ENCODE measurements around the gene BTG1. TPM values are rescaled to one million over a fixed set of nuclear protein-coding genes. Genes with fewer than 3 reads are reported as not detected.

The BTG1 gene
- total and polyA plus RNA-seq, 9 of the 15 experiments (the other 6 are each of a cell fraction or from before 2014, with no cell fraction given): 3.7 to 28.6 (median 7.4) TPM

DNA sequence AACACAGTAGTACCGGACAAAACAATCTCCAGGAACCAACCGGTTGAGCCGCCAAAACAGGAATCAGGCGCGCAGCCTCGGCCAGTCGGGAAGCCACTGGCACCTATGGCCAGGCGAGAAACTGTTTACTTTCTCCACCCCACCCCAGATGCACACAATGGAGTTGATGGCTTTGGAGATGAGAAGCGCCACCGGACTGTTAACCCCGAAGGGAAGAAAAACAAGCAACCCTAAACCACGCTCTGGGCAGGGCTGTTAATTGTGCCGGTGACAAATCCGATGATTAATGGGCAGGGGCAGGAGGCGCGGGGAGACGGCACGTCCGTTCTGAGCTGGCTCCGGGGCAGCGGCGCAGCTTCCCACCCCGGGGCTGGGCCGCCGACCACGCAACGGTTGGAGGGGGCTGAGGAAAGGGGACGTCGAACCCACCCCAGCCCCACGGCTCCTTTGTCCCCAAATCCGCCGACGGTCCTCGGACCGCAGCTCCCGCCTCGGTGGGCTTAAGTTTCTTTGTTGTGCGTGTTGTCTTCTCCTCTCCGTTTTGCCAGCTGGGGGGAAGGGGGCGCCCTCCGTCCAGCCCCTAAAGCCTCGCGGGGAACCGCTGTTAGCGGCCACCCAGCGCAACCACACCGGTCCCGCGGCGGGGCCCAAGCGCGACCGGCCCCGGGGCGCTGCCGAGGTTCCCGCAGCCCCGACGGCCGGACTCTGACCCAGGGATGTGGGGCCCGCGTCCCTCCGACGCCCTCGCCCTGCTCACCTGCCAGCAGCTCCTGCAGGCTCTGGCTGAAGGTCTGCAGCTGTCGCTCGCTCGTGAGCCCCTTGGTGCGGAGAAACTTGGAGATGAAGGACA, 790 bp downstream of the BTG1 start (continued):
- TF ChIP-seq, protein P1, sequence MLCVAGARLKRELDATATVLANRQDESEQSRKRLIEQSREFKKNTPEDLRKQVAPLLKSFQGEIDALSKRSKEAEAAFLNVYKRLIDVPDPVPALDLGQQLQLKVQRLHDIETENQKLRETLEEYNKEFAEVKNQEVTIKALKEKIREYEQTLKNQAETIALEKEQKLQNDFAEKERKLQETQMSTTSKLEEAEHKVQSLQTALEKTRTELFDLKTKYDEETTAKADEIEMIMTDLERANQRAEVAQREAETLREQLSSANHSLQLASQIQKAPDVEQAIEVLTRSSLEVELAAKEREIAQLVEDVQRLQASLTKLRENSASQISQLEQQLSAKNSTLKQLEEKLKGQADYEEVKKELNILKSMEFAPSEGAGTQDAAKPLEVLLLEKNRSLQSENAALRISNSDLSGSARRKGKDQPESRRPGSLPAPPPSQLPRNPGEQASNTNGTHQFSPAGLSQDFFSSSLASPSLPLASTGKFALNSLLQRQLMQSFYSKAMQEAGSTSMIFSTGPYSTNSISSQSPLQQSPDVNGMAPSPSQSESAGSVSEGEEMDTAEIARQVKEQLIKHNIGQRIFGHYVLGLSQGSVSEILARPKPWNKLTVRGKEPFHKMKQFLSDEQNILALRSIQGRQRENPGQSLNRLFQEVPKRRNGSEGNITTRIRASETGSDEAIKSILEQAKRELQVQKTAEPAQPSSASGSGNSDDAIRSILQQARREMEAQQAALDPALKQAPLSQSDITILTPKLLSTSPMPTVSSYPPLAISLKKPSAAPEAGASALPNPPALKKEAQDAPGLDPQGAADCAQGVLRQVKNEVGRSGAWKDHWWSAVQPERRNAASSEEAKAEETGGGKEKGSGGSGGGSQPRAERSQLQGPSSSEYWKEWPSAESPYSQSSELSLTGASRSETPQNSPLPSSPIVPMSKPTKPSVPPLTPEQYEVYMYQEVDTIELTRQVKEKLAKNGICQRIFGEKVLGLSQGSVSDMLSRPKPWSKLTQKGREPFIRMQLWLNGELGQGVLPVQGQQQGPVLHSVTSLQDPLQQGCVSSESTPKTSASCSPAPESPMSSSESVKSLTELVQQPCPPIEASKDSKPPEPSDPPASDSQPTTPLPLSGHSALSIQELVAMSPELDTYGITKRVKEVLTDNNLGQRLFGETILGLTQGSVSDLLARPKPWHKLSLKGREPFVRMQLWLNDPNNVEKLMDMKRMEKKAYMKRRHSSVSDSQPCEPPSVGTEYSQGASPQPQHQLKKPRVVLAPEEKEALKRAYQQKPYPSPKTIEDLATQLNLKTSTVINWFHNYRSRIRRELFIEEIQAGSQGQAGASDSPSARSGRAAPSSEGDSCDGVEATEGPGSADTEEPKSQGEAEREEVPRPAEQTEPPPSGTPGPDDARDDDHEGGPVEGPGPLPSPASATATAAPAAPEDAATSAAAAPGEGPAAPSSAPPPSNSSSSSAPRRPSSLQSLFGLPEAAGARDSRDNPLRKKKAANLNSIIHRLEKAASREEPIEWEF (CRISPR knock-in tag; IDR thresholded peaks at IDR 0.05): no peak
- TF ChIP-seq, protein P2, sequence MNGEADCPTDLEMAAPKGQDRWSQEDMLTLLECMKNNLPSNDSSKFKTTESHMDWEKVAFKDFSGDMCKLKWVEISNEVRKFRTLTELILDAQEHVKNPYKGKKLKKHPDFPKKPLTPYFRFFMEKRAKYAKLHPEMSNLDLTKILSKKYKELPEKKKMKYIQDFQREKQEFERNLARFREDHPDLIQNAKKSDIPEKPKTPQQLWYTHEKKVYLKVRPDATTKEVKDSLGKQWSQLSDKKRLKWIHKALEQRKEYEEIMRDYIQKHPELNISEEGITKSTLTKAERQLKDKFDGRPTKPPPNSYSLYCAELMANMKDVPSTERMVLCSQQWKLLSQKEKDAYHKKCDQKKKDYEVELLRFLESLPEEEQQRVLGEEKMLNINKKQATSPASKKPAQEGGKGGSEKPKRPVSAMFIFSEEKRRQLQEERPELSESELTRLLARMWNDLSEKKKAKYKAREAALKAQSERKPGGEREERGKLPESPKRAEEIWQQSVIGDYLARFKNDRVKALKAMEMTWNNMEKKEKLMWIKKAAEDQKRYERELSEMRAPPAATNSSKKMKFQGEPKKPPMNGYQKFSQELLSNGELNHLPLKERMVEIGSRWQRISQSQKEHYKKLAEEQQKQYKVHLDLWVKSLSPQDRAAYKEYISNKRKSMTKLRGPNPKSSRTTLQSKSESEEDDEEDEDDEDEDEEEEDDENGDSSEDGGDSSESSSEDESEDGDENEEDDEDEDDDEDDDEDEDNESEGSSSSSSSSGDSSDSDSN (IDR thresholded peaks at IDR 0.05; ENCODE audit: borderline replicate concordance in 1 of 2, low read depth in 2 of 2, low read length in 2 of 2): peak; percentile 66 to 68; a peak in 1 of 4 replicates
- TF ChIP-seq CHD1 (IDR thresholded peaks at IDR 0.05; ENCODE audit: low read length): peak; percentile 69
- TF ChIP-seq, protein P3, sequence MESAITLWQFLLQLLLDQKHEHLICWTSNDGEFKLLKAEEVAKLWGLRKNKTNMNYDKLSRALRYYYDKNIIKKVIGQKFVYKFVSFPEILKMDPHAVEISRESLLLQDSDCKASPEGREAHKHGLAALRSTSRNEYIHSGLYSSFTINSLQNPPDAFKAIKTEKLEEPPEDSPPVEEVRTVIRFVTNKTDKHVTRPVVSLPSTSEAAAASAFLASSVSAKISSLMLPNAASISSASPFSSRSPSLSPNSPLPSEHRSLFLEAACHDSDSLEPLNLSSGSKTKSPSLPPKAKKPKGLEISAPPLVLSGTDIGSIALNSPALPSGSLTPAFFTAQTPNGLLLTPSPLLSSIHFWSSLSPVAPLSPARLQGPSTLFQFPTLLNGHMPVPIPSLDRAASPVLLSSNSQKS (CRISPR knock-in tag; IDR thresholded peaks at IDR 0.05): no peak
- TF ChIP-seq FIP1L1 (IDR thresholded peaks at IDR 0.05; ENCODE audit: low read depth, low read length, poor library complexity, severe bottlenecking): peak; percentile 73
- TF ChIP-seq PRPF4 (IDR thresholded peaks at IDR 0.05; ENCODE audit: insufficient read depth, low read depth, low read length, poor library complexity, severe bottlenecking): peak; percentile 23
- peak; percentile 26; the same call in 1 of the 2 replicates for TF ChIP-seq ETV1 (tag; conservative IDR thresholded peaks at IDR 0.05; ENCODE audit: low read depth)
- no peak for TF ChIP-seq CC2D1A (IDR thresholded peaks at IDR 0.05)

All from K562 (cell line).